Thyroid gland (tissue), 4 donors: ENCODE results near the gene ASPG. TPM values are rescaled to one million over a fixed set of nuclear protein-coding genes. Genes with fewer than 3 reads are reported as not detected.

Source experiments
- DNase-seq, 2 donors: peaks; one replicate each; pipeline ENCODE4 v3.0.0-alpha.2; 2019
- H3K27ac ChIP-seq, 3 donors: fragments of 200-600 bp; sonication (generic); 1 replicate in 2 of 3; 2 replicates in 1 of 3; pipeline ENCODE4 v1.5.1; 2016 to 2019; ENCODE audit warnings: mild to moderate bottlenecking in 1 of 3, moderate library complexity in 1 of 3
- H3K27me3 ChIP-seq: fragments of 200-600 bp; sonication (generic); one replicate; pipeline ENCODE4 v1.5.1; 2019
- H3K36me3 ChIP-seq, 2 donors: fragments of 200-600 bp; sonication (generic); one replicate each; pipeline ENCODE4 v1.5.1; 2016 to 2019
- H3K4me1 ChIP-seq, 2 donors: fragments of 200-600 bp; sonication (generic); one replicate each; pipeline ENCODE4 v1.5.1; 2017 to 2019
- H3K4me3 ChIP-seq, 3 donors: fragments of 200-600 bp; sonication (generic); replicated peaks in 1 of 3; 1 replicate in 2 of 3; 2 replicates in 1 of 3; pipeline ENCODE4 v1.5.1; 2016; ENCODE audit warnings: mild to moderate bottlenecking in 1 of 3
- H3K9me3 ChIP-seq: fragments of 200-600 bp; sonication (generic); one replicate; pipeline ENCODE4 v1.5.1; 2017
- POLR2A ChIP-seq, 2 donors: fragments of 450-650 bp; IDR thresholded peaks; one replicate each; pipeline ENCODE4 v1.6.1; 2017; ENCODE audit warnings: antibody characterized with exemption in 2 of 2, mild to moderate bottlenecking in 2 of 2, moderate library complexity in 1 of 2
- WGBS, 2 donors: methylation state at CpG; one replicate each; pipeline ENCODE4 v1.1.5; 2017; 5-methylcytosine and 5-hydroxymethylcytosine counted together
- intact Hi-C: fragments of 100-400 bp; cut with DNase I; formaldehyde crosslinking; loops from one replicate; pipeline ENCODE4 v1.15.1; 2023
- total RNA-seq, 4 donors: library from RNA; depleted of rRNA; stranded (reverse); fragments of >200 nt; gene quantifications; one replicate each; pipeline ENCODE4 v1.2.3, GENCODE V29; 2016
- TF ChIP-seq, protein P1 (sequence below), 6 experiments: fragments of 200-600 bp in 3 of 6; fragments of 450-650 bp in 3 of 6; sonication (generic) in 3 of 6; IDR thresholded peaks; one replicate each; pipeline ENCODE4 v1.5.1; 2016 to 2019; ENCODE audit warnings: antibody characterized with exemption in 6 of 6, mild to moderate bottlenecking in 2 of 6, inconsistent platforms in 1 of 6, moderate library complexity in 1 of 6

Gene ASPG
- total RNA-seq, 4 donors from 2014 or later, result 7.5 to 24.0 (median 15.2) TPM

GRCh38 chr14:104040539-104040938, 45.0 kb upstream of the ASPG start:
- H3K36me3 ChIP-seq, result no peaks in the 10 kb centered on the region
- 65 to 83% methylated on average over 5 of the region's 5 CpGs for WGBS, 2 donors
- H3K9me3 ChIP-seq, result no peaks in the 10 kb centered on the region
- no peak overlapping the region for H3K27ac ChIP-seq
- H3K4me3 ChIP-seq, result no peak overlapping the region
- TF ChIP-seq, protein P1, sequence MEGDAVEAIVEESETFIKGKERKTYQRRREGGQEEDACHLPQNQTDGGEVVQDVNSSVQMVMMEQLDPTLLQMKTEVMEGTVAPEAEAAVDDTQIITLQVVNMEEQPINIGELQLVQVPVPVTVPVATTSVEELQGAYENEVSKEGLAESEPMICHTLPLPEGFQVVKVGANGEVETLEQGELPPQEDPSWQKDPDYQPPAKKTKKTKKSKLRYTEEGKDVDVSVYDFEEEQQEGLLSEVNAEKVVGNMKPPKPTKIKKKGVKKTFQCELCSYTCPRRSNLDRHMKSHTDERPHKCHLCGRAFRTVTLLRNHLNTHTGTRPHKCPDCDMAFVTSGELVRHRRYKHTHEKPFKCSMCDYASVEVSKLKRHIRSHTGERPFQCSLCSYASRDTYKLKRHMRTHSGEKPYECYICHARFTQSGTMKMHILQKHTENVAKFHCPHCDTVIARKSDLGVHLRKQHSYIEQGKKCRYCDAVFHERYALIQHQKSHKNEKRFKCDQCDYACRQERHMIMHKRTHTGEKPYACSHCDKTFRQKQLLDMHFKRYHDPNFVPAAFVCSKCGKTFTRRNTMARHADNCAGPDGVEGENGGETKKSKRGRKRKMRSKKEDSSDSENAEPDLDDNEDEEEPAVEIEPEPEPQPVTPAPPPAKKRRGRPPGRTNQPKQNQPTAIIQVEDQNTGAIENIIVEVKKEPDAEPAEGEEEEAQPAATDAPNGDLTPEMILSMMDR (IDR thresholded peaks at IDR 0.05), result no peak
- no peak for TF ChIP-seq POLR2A (IDR thresholded peaks at IDR 0.05)
- no peaks in the 10 kb centered on the region for H3K27me3 ChIP-seq
- intact Hi-C loops, result no loop called here
- peaks cover 10 to 16% of the 10 kb centered on the region in 2 donors for H3K4me1 ChIP-seq
- DNase-seq, result no peak

GRCh38 chr14:104041430-104042104, 43.9 kb upstream of the ASPG start:
- TF ChIP-seq, protein P1 (IDR thresholded peaks at IDR 0.05), result no peak
- no peak for TF ChIP-seq POLR2A (IDR thresholded peaks at IDR 0.05)
- no peaks in the 10 kb centered on the region for H3K36me3 ChIP-seq
- intact Hi-C loops, result no loop called here
- H3K9me3 ChIP-seq, result no peaks in the 10 kb centered on the region
- no peaks in the 10 kb centered on the region for H3K27me3 ChIP-seq
- H3K4me1 ChIP-seq, result peaks cover 7 to 14% of the 10 kb centered on the region in 2 donors
- H3K27ac ChIP-seq, result no peak overlapping the region
- 88 to 93% methylated on average over 6 of the region's 6 CpGs for WGBS, 2 donors
- no peak overlapping the region for H3K4me3 ChIP-seq
- DNase-seq, result no peak

GRCh38 chr14:104044016-104044415, 41.5 kb upstream of the ASPG start:
- WGBS, 2 donors, result 96 to 98% methylated on average over 6 of the region's 6 CpGs
- Histone ChIP-seq H3K27me3 (no peaks in the 10 kb centered on the region), H3K36me3 (no peaks in the 10 kb centered on the region), H3K27ac (no peak overlapping the region), H3K4me3 (no peak overlapping the region), H3K9me3 (no peaks in the 10 kb centered on the region), H3K4me1 (peaks cover 17 to 18% of the 10 kb centered on the region in 2 donors)
- TF ChIP-seq, protein P1 (IDR thresholded peaks at IDR 0.05), result no peak
- TF ChIP-seq POLR2A (IDR thresholded peaks at IDR 0.05), result no peak
- intact Hi-C loops, result no loop called here
- DNase-seq, result no peak

DNA sequence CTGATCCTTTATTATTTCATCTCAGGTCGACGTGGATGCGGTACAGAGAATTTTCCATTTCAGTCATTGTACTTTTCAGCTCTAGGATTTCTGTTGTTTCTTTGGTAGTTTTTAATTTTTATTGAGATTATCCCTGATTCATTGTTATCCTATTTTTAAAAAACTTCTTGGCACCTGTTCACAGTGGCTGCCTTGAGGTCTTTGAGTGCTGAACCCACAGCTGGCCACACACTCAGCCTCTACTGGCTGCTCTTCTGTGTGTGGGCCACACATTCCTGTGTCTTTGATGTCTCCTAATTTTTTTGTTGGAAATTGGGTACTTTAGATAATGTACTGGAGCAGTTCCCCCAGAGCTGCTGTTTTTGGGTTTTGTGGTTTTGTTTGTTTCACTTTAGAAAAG, 37.7 kb upstream of the ASPG start:
- Histone ChIP-seq H3K4me3 (no peak overlapping the region), H3K27me3 (no peaks in the 10 kb centered on the region), H3K36me3 (no peaks in the 10 kb centered on the region), H3K9me3 (no peaks in the 10 kb centered on the region), H3K4me1 (peaks cover 45 to 48% of the 10 kb centered on the region in 2 donors), H3K27ac (peak overlapping the region; percentile 96 to 98 (median 96))
- 93 to 96% methylated on average over 3 of the region's 3 CpGs for WGBS, 2 donors
- TF ChIP-seq POLR2A (IDR thresholded peaks at IDR 0.05), result no peak
- no peak for DNase-seq
- intact Hi-C loops, result no loop called here

DNA sequence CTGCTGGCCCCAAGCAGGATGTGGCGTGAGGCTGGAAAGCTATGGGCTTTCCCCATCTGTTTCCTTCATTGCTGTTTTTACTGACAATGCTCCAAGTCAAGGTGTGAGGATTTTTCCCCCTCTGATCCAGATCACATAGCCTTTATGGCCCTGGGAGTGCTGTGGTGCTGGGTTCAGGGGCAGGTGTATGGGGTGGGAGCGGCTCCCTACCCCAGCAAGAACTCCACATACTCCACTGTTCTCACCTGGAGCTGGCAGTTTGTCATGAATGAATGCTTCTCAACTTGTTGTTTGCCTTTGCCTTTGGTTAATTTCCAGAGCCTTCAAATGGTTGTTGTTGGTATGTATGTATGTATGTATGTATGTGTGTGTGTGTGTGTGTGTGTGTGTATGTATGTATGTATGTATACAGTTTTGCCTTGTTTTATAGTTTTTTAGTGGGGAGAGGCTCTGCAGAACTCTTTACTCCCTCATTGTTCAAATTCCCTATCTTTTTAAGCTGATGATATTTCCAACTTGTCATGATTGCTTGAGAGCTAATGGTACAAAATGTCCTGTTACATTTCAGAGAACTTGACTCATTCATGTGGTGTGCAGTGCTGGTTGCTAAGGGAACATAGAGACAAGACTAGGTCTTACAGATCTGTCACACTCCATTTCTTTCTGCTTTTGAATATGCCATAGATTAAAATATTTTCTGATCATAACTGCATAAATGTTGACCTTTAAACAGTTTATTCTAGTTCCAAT, 36.6 kb upstream of the ASPG start:
- Histone ChIP-seq H3K27me3 (no peaks in the 10 kb centered on the region), H3K9me3 (no peaks in the 10 kb centered on the region), H3K27ac (peak overlapping the region; percentile 96 to 98 (median 96)), H3K36me3 (no peaks in the 10 kb centered on the region), H3K4me1 (peaks cover 47 to 54% of the 10 kb centered on the region in 2 donors), H3K4me3 (no peak overlapping the region)
- TF ChIP-seq, protein P1 (IDR thresholded peaks at IDR 0.05), result peak in 1 of 6 experiments; percentile 14
- peak in 1 of 2 donors; percentile 53 for TF ChIP-seq POLR2A (IDR thresholded peaks at IDR 0.05)
- 57 to 78% methylated on average over 2 of the region's 2 CpGs for WGBS, 2 donors
- DNase-seq, result peak; percentile 71 to 74
- intact Hi-C loops, result no loop called here
